Lower lobe of right lung (tissue), 2 donors: ENCODE measurements around the gene SYT6. TPM values are rescaled to one million over a fixed set of nuclear protein-coding genes. Genes with fewer than 3 reads are reported as not detected.

ENCODE experiments used
- ATAC-seq, 2 donors: fragments of 200-7000 bp; cut with Tn5 transposase; one replicate each; pipeline ENCODE4 v1.9.1; 2020 to 2022; ENCODE audit warnings: mild to moderate bottlenecking in 2 of 2, moderate library complexity in 2 of 2
- DNase-seq: peaks from one replicate; pipeline ENCODE4 v3.0.0-alpha.2; 2020
- H3K27ac ChIP-seq: fragments of 200-600 bp; one replicate; pipeline ENCODE4 v1.8.0; 2022
- H3K27me3 ChIP-seq: fragments of 200-600 bp; one replicate; pipeline ENCODE4 v1.8.0; 2022; ENCODE audit warnings: low read depth
- H3K36me3 ChIP-seq: fragments of 200-600 bp; one replicate; pipeline ENCODE4 v1.8.0; 2022; ENCODE audit warnings: mild to moderate bottlenecking
- H3K4me1 ChIP-seq: fragments of 200-600 bp; one replicate; pipeline ENCODE4 v1.8.0; 2022
- H3K4me3 ChIP-seq: fragments of 200-600 bp; one replicate; pipeline ENCODE4 v1.8.0; 2022; ENCODE audit warnings: mild to moderate bottlenecking
- H3K9me3 ChIP-seq: fragments of 200-600 bp; one replicate; pipeline ENCODE4 v1.8.0; 2022
- intact Hi-C: fragments of 100-400 bp; cut with DNase I; formaldehyde crosslinking; loops from one replicate; pipeline ENCODE4 v1.11.0; 2022
- total RNA-seq: library from RNA; stranded (reverse); fragmentation: NEBNext Ultra II Directional; extraction: Animal tissue kit (Norgen Biotek cat#: 25700); gene quantifications from one replicate; pipeline ENCODE4 v1.2.1, GENCODE V29; 2021
- TF ChIP-seq, protein P1 (sequence below): fragments of 200-600 bp; IDR thresholded peaks from one replicate; pipeline ENCODE4 v1.8.0; 2022; ENCODE audit warnings: antibody characterized with exemption, mild to moderate bottlenecking
- donor health status: DM: no; HTN: yes; CAD: no; lungs with severe emphysema.

Gene SYT6
- total RNA-seq, 1 donor from 2014 or later: not detected

DNA sequence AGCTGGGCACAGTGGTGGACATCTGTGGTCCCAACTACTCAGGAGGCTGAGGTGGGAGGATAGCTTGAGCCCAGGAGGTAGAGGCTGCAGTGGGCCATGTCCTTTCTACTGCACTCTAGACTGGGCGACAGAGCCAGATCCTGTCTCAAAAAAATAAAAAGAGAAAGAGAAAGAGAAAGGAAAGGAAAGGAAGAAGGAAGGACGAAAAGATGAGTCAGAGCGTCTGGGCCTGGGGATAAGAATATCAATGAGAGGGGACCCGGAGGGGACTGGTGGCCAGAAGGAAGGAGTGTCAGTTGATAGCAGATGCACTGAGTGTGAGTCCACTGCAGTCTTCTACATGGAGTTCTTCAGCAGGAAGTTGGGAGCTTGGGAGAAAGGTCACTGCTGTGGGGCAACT lies 75.6 kb downstream of the SYT6 start:
- intact Hi-C loops: no loop called here
- Histone ChIP-seq H3K9me3 (no peaks in the 10 kb centered on the region), H3K36me3 (no peaks in the 10 kb centered on the region), H3K4me3 (no peak overlapping the region), H3K27me3 (no peaks in the 10 kb centered on the region), H3K27ac (no peak overlapping the region), H3K4me1 (peaks cover 17% of the 10 kb centered on the region)
- TF ChIP-seq, protein P1, sequence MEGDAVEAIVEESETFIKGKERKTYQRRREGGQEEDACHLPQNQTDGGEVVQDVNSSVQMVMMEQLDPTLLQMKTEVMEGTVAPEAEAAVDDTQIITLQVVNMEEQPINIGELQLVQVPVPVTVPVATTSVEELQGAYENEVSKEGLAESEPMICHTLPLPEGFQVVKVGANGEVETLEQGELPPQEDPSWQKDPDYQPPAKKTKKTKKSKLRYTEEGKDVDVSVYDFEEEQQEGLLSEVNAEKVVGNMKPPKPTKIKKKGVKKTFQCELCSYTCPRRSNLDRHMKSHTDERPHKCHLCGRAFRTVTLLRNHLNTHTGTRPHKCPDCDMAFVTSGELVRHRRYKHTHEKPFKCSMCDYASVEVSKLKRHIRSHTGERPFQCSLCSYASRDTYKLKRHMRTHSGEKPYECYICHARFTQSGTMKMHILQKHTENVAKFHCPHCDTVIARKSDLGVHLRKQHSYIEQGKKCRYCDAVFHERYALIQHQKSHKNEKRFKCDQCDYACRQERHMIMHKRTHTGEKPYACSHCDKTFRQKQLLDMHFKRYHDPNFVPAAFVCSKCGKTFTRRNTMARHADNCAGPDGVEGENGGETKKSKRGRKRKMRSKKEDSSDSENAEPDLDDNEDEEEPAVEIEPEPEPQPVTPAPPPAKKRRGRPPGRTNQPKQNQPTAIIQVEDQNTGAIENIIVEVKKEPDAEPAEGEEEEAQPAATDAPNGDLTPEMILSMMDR: no peak
- ATAC-seq (no peak), DNase-seq (no peak)

DNA sequence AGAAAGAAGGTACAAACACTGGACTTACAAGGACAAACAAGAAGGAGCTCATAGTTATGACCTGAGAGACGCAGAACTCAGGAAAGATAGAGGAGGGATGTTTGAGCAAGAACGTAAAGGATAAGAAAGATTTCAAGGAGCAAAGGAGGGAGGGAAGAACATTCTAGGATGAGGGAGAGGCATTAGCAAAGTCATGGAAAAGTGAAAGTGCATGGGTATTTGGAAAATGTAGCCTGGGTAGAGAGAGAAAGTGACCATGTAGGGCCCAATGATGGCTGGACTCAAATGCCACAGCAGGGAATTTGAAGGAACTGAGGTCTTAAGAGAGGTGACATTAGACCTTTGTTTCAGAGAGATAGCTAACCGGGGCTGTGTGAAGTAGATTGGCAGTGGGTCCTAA lies 76.5 kb downstream of the SYT6 start:
- Histone ChIP-seq H3K27me3 (no peaks in the 10 kb centered on the region), H3K4me3 (no peak overlapping the region), H3K4me1 (peaks cover 10% of the 10 kb centered on the region), H3K9me3 (peaks cover 8% of the 10 kb centered on the region), H3K36me3 (no peaks in the 10 kb centered on the region), H3K27ac (no peak overlapping the region)
- TF ChIP-seq, protein P1: no peak
- intact Hi-C loops: no loop called here
- no peak for ATAC-seq
- no peak for DNase-seq

DNA sequence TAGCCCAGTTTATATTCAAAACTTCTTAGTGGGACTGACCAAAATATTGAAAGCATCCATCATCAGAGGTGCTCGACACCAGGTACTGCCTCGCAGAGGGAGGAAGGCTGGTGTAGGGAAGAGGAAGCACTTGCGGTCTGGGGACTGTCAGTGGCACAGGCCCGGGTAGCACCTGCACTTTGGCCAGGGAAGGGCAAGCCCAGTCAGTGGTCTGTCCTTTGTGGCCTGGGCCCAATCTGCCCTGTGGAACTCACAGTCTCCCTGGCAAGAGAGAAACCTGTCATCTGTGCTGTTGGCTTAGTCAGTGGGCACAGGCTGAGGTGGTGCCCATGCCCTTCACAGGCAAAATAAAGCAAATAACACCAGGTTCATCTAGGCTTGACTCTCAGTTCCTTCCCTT lies 77.4 kb downstream of the SYT6 start:
- no peaks in the 10 kb centered on the region for H3K36me3 ChIP-seq
- H3K4me1 ChIP-seq: peaks cover 3% of the 10 kb centered on the region
- intact Hi-C loops: no loop called here
- no peak for ATAC-seq
- TF ChIP-seq, protein P1: no peak
- H3K4me3 ChIP-seq: no peak overlapping the region
- DNase-seq: no peak
- H3K27ac ChIP-seq: no peak overlapping the region
- peaks cover 17% of the 10 kb centered on the region for H3K9me3 ChIP-seq
- H3K27me3 ChIP-seq: no peaks in the 10 kb centered on the region

DNA sequence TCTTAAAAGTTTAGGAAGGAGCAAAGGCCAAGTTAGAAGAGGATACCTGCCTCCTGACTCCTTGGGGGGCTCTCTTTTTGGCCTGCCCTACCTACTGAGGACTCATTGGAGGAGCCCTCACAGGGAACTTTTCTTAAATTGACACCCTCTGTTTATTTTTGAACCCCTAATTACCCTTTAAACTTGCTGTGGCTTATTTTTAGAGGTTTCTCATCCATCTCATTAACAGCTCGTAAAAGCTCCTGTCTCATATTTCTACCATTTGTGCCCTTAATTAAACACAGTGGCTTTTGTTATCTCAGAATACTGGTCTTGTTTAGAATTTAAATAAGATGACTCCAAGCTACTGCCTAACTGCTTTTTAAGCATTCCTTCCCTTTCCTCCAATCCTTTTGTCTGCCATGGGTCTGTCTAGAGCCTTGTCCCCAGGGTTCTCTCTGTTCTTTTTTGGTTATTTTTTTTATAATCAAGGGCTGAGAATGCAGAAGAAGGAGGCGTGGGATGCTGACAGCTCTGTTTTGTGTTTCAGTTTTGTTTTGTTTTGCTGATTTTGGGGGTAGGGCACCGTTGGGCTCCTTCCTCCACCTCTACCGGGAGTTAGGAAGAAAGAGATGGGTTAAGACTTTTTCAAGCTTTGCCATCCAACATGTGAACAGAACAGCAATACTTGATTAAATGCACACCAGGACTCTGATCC lies 78.0 kb downstream of the SYT6 start:
- H3K27me3 ChIP-seq: no peaks in the 10 kb centered on the region
- TF ChIP-seq, protein P1: no peak
- DNase-seq (no peak), ATAC-seq (no peak)
- H3K9me3 ChIP-seq: peaks cover 17% of the 10 kb centered on the region
- intact Hi-C loops: no loop called here
- H3K4me1 ChIP-seq: no peaks in the 10 kb centered on the region
- no peaks in the 10 kb centered on the region for H3K36me3 ChIP-seq
- no peak overlapping the region for H3K27ac ChIP-seq
- no peak overlapping the region for H3K4me3 ChIP-seq

DNA sequence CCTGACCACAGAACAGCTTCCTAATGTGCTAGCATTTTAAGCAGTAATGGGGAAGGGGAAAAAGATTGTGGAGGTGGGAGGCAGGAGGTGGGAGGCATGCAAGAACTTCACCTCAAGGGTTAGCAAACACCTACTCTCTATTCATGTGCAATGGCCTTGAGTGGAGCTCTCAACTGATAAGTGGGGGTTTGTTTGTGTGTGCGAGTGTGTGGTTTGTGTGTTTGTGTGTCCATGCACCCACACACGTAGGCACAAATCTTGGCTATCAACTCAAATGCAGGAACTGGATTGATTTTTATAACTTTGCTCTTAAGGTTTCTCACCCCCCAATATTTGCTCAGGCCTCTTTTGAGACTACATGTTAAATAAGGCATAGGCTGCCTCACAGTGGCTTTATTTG lies 78.6 kb downstream of the SYT6 start:
- Histone ChIP-seq H3K27me3 (no peaks in the 10 kb centered on the region), H3K4me3 (no peak overlapping the region), H3K36me3 (no peaks in the 10 kb centered on the region), H3K27ac (no peak overlapping the region), H3K9me3 (peaks cover 17% of the 10 kb centered on the region), H3K4me1 (no peaks in the 10 kb centered on the region)
- DNase-seq: no peak
- ATAC-seq: peak in 1 of 2 donors; percentile 59
- TF ChIP-seq, protein P1: no peak
- intact Hi-C loops: no loop called here
